NCI-H2227 (cell line): Measurements from ENCODE around the gene AMMECR1.
"Not testable (repeated sequence)": the region's sequence is repeated elsewhere in the genome, so short reads cannot be mapped to it uniquely, and the experiment has no call there.

Experiments
- DNase-seq: peaks from one replicate; lab custom pipeline; 2025; ENCODE audit not compliant: unreplicated experiment; lab: John Stamatoyannopoulos, UW

The AMMECR1 gene

GRCh38 chrX:110317820-110318663 is at the start of gene AMMECR1:
Gene AMMECR1, minus strand, starts transcription at chrX:110318085. Its CDS starts 14 bp downstream, at chrX:110318071.
- DNase-seq: peak; percentile 91

GRCh38 chrX:110363244-110363643 is 45.4 kb upstream of the AMMECR1 start:
- no peak for DNase-seq

GRCh38 chrX:110359273-110359672 is 41.4 kb upstream of the AMMECR1 start:
- no peak for DNase-seq

- DNase-seq: no peak
Observed at GRCh38 chrX:110358548-110358947, 40.7 kb upstream of the AMMECR1 start, which contains the start of gene RTL9. Gene RTL9, plus strand, starts transcription at chrX:110358848. Its CDS starts 91,770 bp downstream, at chrX:110450618.

- DNase-seq: peak; percentile 3
Observed at GRCh38 chrX:110346681-110347080, 28.8 kb upstream of the AMMECR1 start.

- no peak for DNase-seq
Observed at GRCh38 chrX:110341189-110342035, 23.5 kb upstream of the AMMECR1 start.

- no peak for DNase-seq
Observed at GRCh38 chrX:110338935-110339334, 21.1 kb upstream of the AMMECR1 start.

- DNase-seq: not testable (repeated sequence)
Observed at GRCh38 chrX:110333458-110333857, 15.6 kb upstream of the AMMECR1 start.

- DNase-seq: no peak
Observed at GRCh38 chrX:110331444-110332030, 13.7 kb upstream of the AMMECR1 start.

- DNase-seq: not testable (repeated sequence)
Observed at GRCh38 chrX:110328613-110329012, 10.7 kb upstream of the AMMECR1 start.

- no peak for DNase-seq
Observed at GRCh38 chrX:110327336-110327735, 9.5 kb upstream of the AMMECR1 start.

GRCh38 chrX:110326712-110327111 is 8.8 kb upstream of the AMMECR1 start:
- DNase-seq: no peak

GRCh38 chrX:110322603-110323002 is 4.7 kb upstream of the AMMECR1 start:
- no peak for DNase-seq

GRCh38 chrX:110321670-110322069 is 3.8 kb upstream of the AMMECR1 start:
- DNase-seq: no peak

- DNase-seq: no peak
Observed at GRCh38 chrX:110321081-110321480, 3.2 kb upstream of the AMMECR1 start.

GRCh38 chrX:110320381-110320987 is 2.6 kb upstream of the AMMECR1 start:
- no peak for DNase-seq

GRCh38 chrX:110318664-110318968 is 731 bp upstream of the AMMECR1 start:
- DNase-seq: peak; percentile 14

- DNase-seq: peak; percentile 30
Observed at GRCh38 chrX:110317061-110317819, 645 bp downstream of the AMMECR1 start.

- peak; percentile 32 for DNase-seq
Observed at GRCh38 chrX:110316351-110317060, 1.4 kb downstream of the AMMECR1 start.

GRCh38 chrX:110315551-110315950 is 2.3 kb downstream of the AMMECR1 start:
- DNase-seq: no peak
